GM10266 (cell line): ENCODE data around the gene SPRTN.

Experiments
- DNase-seq: peaks from one replicate; pipeline ENCODE4 v3.0.0; 2012; ENCODE audit errors: extremely low spot score
- CTCF ChIP-seq: IDR thresholded peaks from 2 replicates; pipeline ENCODE4 v1.5.1; 2012; ENCODE audit warnings: mild to moderate bottlenecking, low read depth; ENCODE audit not compliant: control insufficient read depth, insufficient read depth; ENCODE audit errors: missing control alignments

The SPRTN gene

GRCh38 chr1:231324660-231325059 lies 13.4 kb upstream of the SPRTN start:
- no peak for TF ChIP-seq CTCF
- no peak for DNase-seq

GRCh38 chr1:231326248-231326647 lies 11.8 kb upstream of the SPRTN start:
- no peak for TF ChIP-seq CTCF
- no peak for DNase-seq

GRCh38 chr1:231327617-231328016 lies 10.5 kb upstream of the SPRTN start:
- no peak for DNase-seq
- TF ChIP-seq CTCF, result no peak

GRCh38 chr1:231329483-231329882 lies 8.6 kb upstream of the SPRTN start:
- TF ChIP-seq CTCF, result no peak
- no peak for DNase-seq

GRCh38 chr1:231332761-231333160 lies 5.3 kb upstream of the SPRTN start:
- no peak for TF ChIP-seq CTCF
- no peak for DNase-seq

GRCh38 chr1:231334079-231334666 lies 3.9 kb upstream of the SPRTN start:
- DNase-seq, result no peak
- TF ChIP-seq CTCF, result no peak

GRCh38 chr1:231334952-231335351 lies 3.1 kb upstream of the SPRTN start:
- no peak for TF ChIP-seq CTCF
- DNase-seq, result no peak
